ENCODE measurements around the gene MRLN. TPM values are rescaled to one million over a fixed set of nuclear protein-coding genes. Genes with fewer than 3 reads are reported as not detected.
A peak's percentile ranks its signal among the peaks of the same experiment; 100 is the strongest.
"Not testable (repeated sequence)": the region's sequence is repeated elsewhere in the genome, so short reads cannot be mapped to it uniquely, and the experiment has no call there.

Gene MRLN
- total and polyA plus RNA-seq, 12 donors, result not detected

DNA sequence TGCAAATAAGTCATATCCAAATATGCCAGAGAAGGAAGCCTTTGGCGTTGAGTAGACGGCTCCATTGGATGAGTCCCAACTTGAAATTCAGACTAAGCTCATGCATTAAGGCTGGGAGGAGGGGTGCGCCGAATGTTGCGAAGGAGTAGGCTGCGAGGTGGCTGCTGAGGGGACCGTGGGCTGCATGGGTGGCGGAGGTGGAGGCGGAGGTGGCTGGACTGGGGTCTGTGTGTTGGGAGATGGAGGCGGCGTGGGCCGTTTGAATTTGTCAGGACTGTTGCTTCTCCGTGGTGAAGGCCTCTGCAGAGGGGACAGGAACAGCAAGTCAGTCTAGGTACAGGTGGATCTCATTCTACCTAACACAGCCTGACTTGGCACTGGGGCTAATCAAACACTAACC lies 39.6 kb upstream of the MRLN start:
- peaks cover 0 to 73% (median 20%) of the 10 kb centered on the region in 9 donors for H3K36me3 ChIP-seq
- ATAC-seq (no peak), DNase-seq (no peak)
- WGBS, 2 donors, result 87 to 90% methylated on average over 13 of the region's 13 CpGs
- no peaks in the 10 kb centered on the region for H3K27me3 ChIP-seq
- intact Hi-C loops (cut with DNase I), result no loop called here
- H3K9me3 ChIP-seq, result no peaks in the 10 kb centered on the region
- no peak overlapping the region for H3K27ac ChIP-seq
- peaks cover 0 to 17% (median 0%) of the 10 kb centered on the region in 9 donors for H3K4me1 ChIP-seq
- no peak overlapping the region for H3K4me3 ChIP-seq
- TF ChIP-seq, protein P1, sequence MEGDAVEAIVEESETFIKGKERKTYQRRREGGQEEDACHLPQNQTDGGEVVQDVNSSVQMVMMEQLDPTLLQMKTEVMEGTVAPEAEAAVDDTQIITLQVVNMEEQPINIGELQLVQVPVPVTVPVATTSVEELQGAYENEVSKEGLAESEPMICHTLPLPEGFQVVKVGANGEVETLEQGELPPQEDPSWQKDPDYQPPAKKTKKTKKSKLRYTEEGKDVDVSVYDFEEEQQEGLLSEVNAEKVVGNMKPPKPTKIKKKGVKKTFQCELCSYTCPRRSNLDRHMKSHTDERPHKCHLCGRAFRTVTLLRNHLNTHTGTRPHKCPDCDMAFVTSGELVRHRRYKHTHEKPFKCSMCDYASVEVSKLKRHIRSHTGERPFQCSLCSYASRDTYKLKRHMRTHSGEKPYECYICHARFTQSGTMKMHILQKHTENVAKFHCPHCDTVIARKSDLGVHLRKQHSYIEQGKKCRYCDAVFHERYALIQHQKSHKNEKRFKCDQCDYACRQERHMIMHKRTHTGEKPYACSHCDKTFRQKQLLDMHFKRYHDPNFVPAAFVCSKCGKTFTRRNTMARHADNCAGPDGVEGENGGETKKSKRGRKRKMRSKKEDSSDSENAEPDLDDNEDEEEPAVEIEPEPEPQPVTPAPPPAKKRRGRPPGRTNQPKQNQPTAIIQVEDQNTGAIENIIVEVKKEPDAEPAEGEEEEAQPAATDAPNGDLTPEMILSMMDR (IDR thresholded peaks at IDR 0.05), result no peak

GRCh38 chr10:59791601-59792000 lies 38.3 kb upstream of the MRLN start:
- Histone ChIP-seq H3K27me3 (no peaks in the 10 kb centered on the region), H3K27ac (no peak overlapping the region), H3K4me1 (peaks cover 0 to 20% (median 0%) of the 10 kb centered on the region in 9 donors), H3K4me3 (no peak overlapping the region), H3K36me3 (peaks cover 0 to 65% (median 20%) of the 10 kb centered on the region in 9 donors), H3K9me3 (no peaks in the 10 kb centered on the region)
- ATAC-seq (no peak), DNase-seq (no peak)
- WGBS, 2 donors, result 87 to 94% methylated on average over 2 of the region's 2 CpGs
- TF ChIP-seq, protein P1 (IDR thresholded peaks at IDR 0.05), result no peak
- intact Hi-C loops (cut with DNase I), result no loop called here

- H3K9me3 ChIP-seq; H3K27ac ChIP-seq; DNase-seq; H3K27me3 ChIP-seq; intact Hi-C loops (cut with DNase I); ATAC-seq; H3K4me3 ChIP-seq: not testable (repeated sequence)
- peaks cover 0 to 25% (median 0%) of the 10 kb centered on the region in 9 donors for H3K4me1 ChIP-seq
- peaks cover 0 to 56% (median 20%) of the 10 kb centered on the region in 9 donors for H3K36me3 ChIP-seq
- 49 to 50% methylated on average over 2 of the region's 2 CpGs for WGBS, 2 donors
Observed at GRCh38 chr10:59790080-59790479, 36.8 kb upstream of the MRLN start.

DNA sequence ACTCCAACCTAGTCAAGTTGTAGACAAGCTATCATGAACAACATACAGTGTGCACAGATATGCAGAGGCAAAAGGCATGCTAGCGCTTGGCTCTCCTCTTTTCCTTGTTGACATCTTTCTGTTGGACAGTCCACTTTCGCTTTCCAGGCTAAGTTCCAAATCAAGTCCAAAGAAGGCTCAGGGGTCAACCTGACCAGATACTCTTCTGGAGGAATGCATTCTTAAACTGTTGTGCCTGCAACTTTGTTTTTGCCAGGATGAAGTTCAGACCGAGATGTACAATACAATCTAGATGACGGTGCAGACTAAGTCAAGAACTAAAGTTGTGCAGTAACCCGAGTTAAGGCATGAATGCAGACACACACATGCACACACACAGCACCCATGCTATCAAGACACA lies 35.7 kb upstream of the MRLN start:
- H3K27me3 ChIP-seq; intact Hi-C loops (cut with DNase I); DNase-seq; H3K9me3 ChIP-seq; H3K4me3 ChIP-seq: not testable (repeated sequence)
- 36 to 56% methylated on average over 5 of the region's 5 CpGs for whole genome bisulfite sequencing, 2 donors
- ATAC-seq, result peak; percentile 51 to 94 (median 84)
- Histone ChIP-seq H3K4me1 (peaks cover 0 to 23% (median 0%) of the 10 kb centered on the region in 9 donors), H3K27ac (peak overlapping the region in 3 of 10 donors; percentile 48 to 56 (median 53)), H3K36me3 (peaks cover 0 to 45% (median 20%) of the 10 kb centered on the region in 9 donors)

- not testable (repeated sequence) for H3K4me3 ChIP-seq, ATAC-seq
- 86 to 94% methylated on average over 7 of the region's 7 CpGs for WGBS, 2 donors
Observed at GRCh38 chr10:59787032-59787431, 33.8 kb upstream of the MRLN start.

GRCh38 chr10:59785476-59785875 lies 32.2 kb upstream of the MRLN start:
- intact Hi-C loops (cut with DNase I); DNase-seq; H3K9me3 ChIP-seq; H3K27ac ChIP-seq; H3K27me3 ChIP-seq; H3K4me3 ChIP-seq; ATAC-seq: not testable (repeated sequence)
- WGBS, 2 donors, result 92 to 95% methylated on average over 1 to 2 of the region's 3 CpGs
- Histone ChIP-seq H3K36me3 (peaks cover 0 to 10% (median 0%) of the 10 kb centered on the region in 9 donors), H3K4me1 (peaks cover 0 to 18% (median 0%) of the 10 kb centered on the region in 9 donors)

More at GRCh38 chr10:59787032-59787431, 33.8 kb upstream of the MRLN start:
- Histone ChIP-seq H3K4me1 (peaks cover 0 to 13% (median 0%) of the 10 kb centered on the region in 9 donors), H3K27ac (peak overlapping the region in 1 of 10 donors; percentile 4), H3K36me3 (peaks cover 0 to 26% (median 8%) of the 10 kb centered on the region in 9 donors)
- DNase-seq; intact Hi-C loops (cut with DNase I); H3K9me3 ChIP-seq; H3K27me3 ChIP-seq: not testable (repeated sequence)
